ENCODE results near the gene EMP3.

The EMP3 gene

GRCh38 chr19:48333467-48334384, 8.4 kb downstream of the EMP3 start:
- Histone ChIP-seq H3K36me3 (ENCODE audit: insufficient read depth, low read length) (no peaks in the 10 kb centered on the region), H3K4me3 (ENCODE audit: low read length) (peak overlapping the region; percentile 52), H3K27ac (ENCODE audit: low read depth, low read length) (peak overlapping the region; percentile 64; the same call in 1 of the 2 replicates), H3K27me3 (ENCODE audit: insufficient read depth, low read length) (0 out of 2 replicates have a peak, but pooled peaks cover 3% of the 10 kb centered on the region), H3K9me3 (ENCODE audit: insufficient read depth, low read depth, low read length) (no peaks in the 10 kb centered on the region), H3K9ac (ENCODE audit: low read depth, low read length) (peak overlapping the region; percentile 55; the same call in 1 of the 2 replicates), H3K4me1 (ENCODE audit: insufficient read depth, low read length) (peaks cover 14% of the 10 kb centered on the region)
- 7% methylated on average over 54 of the region's 54 CpGs for WGBS

- Histone ChIP-seq H3K4me3 (ENCODE audit: low read length) (no peak overlapping the region), H3K27me3 (ENCODE audit: insufficient read depth, low read length) (0 out of 2 replicates have a peak, but pooled peaks cover 3% of the 10 kb centered on the region), H3K9ac (ENCODE audit: low read depth, low read length) (no peak overlapping the region; the same call in 1 of the 2 replicates), H3K27ac (ENCODE audit: low read depth, low read length) (no peak overlapping the region), H3K4me1 (ENCODE audit: insufficient read depth, low read length) (peaks cover 3% of the 10 kb centered on the region; the same call in 1 of the 2 replicates), H3K36me3 (ENCODE audit: insufficient read depth, low read length) (no peaks in the 10 kb centered on the region), H3K9me3 (ENCODE audit: insufficient read depth, low read depth, low read length) (no peaks in the 10 kb centered on the region)
- WGBS = 86% methylated on average over 14 of the region's 14 CpGs
These were observed 13.0 kb downstream of the EMP3 start for GRCh38 chr19:48338253-48338755.

DNA sequence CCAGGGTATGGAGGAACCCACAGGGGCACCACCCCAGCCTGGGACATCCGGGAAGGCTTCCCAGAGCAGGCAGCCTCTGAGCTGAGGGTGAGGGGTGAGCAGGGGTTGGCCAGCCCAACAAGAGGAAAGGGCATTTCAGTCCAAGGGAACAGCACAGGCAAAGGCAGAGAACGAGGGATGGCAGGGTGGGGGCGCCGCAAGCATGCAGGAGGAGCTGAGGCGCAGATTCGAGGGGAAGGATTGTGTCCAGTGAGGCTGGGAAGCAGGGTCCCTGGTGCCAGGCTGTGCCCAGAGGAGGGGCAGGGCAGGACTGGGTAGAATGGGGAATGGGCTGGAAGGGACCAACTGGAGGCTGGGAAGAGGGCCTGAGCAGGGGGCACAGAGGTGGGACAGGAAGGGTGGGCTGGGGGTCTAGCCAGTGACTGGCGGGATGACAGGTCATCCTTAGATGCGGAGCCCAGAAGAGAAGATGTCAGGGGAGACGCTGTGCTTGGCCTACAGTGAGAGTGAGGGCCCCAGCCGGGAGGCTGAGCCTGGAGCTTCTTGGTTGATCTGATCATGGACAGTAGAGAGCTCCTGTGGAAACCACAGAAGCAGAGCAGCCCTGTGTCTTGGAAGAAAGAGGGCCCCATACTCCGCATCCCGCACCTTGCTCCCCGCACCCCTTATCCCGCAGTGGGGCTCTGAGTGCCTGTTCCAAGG, 13.6 kb downstream of the EMP3 start:
- Histone ChIP-seq H3K9me3 (ENCODE audit: insufficient read depth, low read depth, low read length) (no peaks in the 10 kb centered on the region), H3K4me3 (ENCODE audit: low read length) (no peak overlapping the region), H3K27ac (ENCODE audit: low read depth, low read length) (no peak overlapping the region), H3K9ac (ENCODE audit: low read depth, low read length) (no peak overlapping the region), H3K4me1 (ENCODE audit: insufficient read depth, low read length) (no peaks in the 10 kb centered on the region), H3K27me3 (ENCODE audit: insufficient read depth, low read length) (0 out of 2 replicates have a peak, but pooled peaks cover 3% of the 10 kb centered on the region), H3K36me3 (ENCODE audit: insufficient read depth, low read length) (no peaks in the 10 kb centered on the region)
- WGBS = 91% methylated on average over 14 of the region's 14 CpGs

- Histone ChIP-seq H3K36me3 (ENCODE audit: insufficient read depth, low read length) (no peaks in the 10 kb centered on the region), H3K4me1 (ENCODE audit: insufficient read depth, low read length) (no peaks in the 10 kb centered on the region), H3K27ac (ENCODE audit: low read depth, low read length) (no peak overlapping the region), H3K9ac (ENCODE audit: low read depth, low read length) (no peak overlapping the region), H3K27me3 (ENCODE audit: insufficient read depth, low read length) (no peaks in the 10 kb centered on the region), H3K9me3 (ENCODE audit: insufficient read depth, low read depth, low read length) (no peaks in the 10 kb centered on the region), H3K4me3 (ENCODE audit: low read length) (no peak overlapping the region)
- 93% methylated on average over 11 of the region's 11 CpGs for WGBS
These were observed 15.6 kb downstream of the EMP3 start for GRCh38 chr19:48340995-48341394.

DNA sequence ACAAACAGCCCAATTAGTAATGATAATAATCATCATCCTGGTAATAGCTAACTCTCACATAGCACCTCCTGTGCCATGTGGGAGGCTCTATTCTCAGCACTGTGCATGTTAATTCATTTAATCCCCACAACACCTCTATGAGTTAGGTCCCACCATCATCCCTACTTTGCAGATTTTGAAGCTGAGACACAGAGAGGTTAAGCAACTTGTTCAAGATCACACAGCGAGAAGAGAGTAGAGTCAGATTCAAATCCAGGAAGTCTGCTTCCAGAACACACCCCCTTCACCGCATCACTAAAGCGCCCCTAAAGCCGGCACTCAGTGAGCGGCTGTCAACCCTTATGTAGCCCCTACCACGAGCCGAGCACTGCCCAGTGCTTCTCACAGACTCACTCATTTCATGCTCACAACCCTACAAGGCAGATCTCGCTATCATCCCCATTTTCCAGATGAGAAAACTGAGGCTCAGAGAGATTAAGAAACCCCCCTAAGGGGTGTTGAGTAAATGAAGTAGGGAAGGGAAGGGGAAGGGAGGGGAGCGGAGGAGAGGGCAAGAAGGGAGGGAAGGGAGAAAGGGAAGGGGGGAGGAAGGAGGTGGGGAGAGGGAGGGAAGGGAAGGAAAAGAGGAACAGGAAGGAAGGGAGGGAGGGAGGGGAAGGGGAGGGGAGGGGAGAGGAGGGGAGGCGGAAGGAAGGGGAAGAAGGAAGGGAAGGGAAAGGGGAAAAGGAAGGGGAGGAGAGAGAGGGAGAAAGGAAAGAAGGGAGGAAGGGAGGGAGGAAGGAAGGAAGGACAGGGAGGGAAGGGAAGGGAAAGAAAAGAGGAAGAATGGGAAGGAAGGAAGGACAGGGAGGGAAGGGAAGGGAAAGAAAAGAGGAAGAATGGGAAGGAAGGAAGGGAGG, 16.4 kb downstream of the EMP3 start:
- H3K27ac ChIP-seq (ENCODE audit: low read depth, low read length) = no peak overlapping the region
- 90% methylated on average over 10 of the region's 10 CpGs for WGBS

DNA sequence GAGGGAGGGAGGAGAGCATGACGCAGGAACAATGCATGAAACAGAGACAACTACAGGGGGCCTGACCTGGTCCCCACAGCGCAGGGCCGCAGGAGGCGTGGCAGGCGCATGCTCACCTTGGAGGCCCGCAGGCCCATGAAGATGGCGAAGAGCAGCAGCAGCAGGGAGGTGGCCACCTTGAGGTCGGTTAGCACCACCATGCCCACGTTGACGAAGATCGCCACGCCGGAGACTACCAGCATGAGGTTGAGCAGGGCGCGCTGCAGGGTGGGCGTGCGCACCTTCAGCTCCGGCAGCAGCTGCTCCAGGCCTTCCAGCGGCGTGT, 17.0 kb downstream of the EMP3 start:
- no peak overlapping the region for H3K9ac ChIP-seq (ENCODE audit: low read depth, low read length)
- H3K4me1 ChIP-seq (ENCODE audit: insufficient read depth, low read length) = no peaks in the 10 kb centered on the region
- H3K4me3 ChIP-seq (ENCODE audit: low read length) = no peak overlapping the region
- H3K36me3 ChIP-seq (ENCODE audit: insufficient read depth, low read length) = no peaks in the 10 kb centered on the region
- H3K27ac ChIP-seq (ENCODE audit: low read depth, low read length) = no peak overlapping the region
- no peaks in the 10 kb centered on the region for H3K27me3 ChIP-seq (ENCODE audit: insufficient read depth, low read length)
- WGBS = 80% methylated on average over 20 of the region's 20 CpGs
- no peaks in the 10 kb centered on the region for H3K9me3 ChIP-seq (ENCODE audit: insufficient read depth, low read depth, low read length)

More for the DNA sequence above, 16.4 kb downstream of the EMP3 start:
- no peaks in the 10 kb centered on the region for H3K4me1 ChIP-seq (ENCODE audit: insufficient read depth, low read length)
- no peak overlapping the region for H3K4me3 ChIP-seq (ENCODE audit: low read length)
- no peaks in the 10 kb centered on the region for H3K27me3 ChIP-seq (ENCODE audit: insufficient read depth, low read length)
- H3K9me3 ChIP-seq (ENCODE audit: insufficient read depth, low read depth, low read length) = no peaks in the 10 kb centered on the region
- H3K36me3 ChIP-seq (ENCODE audit: insufficient read depth, low read length) = no peaks in the 10 kb centered on the region
- H3K9ac ChIP-seq (ENCODE audit: low read depth, low read length) = no peak overlapping the region

DNA sequence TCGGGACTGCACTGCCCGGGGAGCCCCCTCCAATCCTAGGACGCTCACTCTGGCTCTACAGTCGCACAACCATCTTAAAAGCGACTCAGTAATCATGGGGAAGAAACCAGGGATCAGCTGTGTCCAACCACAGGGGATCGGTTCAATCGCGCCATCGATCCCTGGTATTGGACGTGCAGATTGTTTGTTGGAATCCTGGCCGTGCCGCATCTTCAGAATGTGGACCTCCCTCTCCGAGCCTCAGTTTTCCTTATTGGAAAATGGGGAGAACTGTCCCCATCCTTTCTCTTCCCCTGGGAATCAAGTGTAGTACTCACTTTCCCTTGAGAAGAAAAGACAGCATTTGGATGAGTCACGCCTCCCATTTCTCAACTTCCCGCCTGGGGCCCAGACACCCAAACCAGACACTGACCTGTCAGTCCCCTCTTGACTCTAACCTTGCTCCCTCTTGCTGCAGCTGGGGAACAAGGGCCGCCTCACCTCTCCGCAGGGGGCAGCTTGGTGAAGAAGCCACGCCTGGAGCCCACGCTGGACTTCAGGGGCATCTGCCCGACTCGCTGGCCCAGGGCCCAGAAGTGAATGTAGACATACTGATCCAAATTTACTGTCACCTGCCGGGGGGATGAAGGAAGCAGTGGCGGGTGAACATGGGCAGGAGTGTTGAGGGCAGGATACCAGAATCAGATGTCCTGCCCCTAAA, 17.6 kb downstream of the EMP3 start:
- no peak overlapping the region for H3K4me3 ChIP-seq (ENCODE audit: low read length)
- no peaks in the 10 kb centered on the region for H3K9me3 ChIP-seq (ENCODE audit: insufficient read depth, low read depth, low read length)
- no peak overlapping the region for H3K9ac ChIP-seq (ENCODE audit: low read depth, low read length)
- no peaks in the 10 kb centered on the region for H3K36me3 ChIP-seq (ENCODE audit: insufficient read depth, low read length)
- no peaks in the 10 kb centered on the region for H3K27me3 ChIP-seq (ENCODE audit: insufficient read depth, low read length)
- H3K4me1 ChIP-seq (ENCODE audit: insufficient read depth, low read length) = no peaks in the 10 kb centered on the region
- H3K27ac ChIP-seq (ENCODE audit: low read depth, low read length) = no peak overlapping the region
- WGBS = 91% methylated on average over 23 of the region's 23 CpGs

DNA sequence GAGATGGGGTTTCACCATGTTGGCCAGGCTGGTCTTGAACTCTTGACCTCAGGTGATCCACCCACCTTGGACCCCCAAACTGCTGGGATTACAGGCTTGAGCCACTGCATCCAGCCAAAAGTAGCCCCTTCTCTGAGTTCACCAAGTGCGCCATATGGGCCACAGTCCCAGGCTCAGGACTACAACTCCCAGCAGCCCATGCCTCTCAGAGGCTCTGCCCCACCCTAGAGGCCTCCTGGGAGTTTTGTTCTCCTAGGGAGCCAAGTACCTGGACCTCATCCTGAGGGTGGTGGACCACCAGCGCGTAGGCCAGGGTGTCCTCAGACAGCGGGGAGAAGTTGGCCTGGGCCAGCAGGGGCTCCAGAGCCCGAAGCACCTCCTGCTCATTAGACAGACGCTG, 19.5 kb downstream of the EMP3 start:
- Histone ChIP-seq H3K36me3 (ENCODE audit: insufficient read depth, low read length) (no peaks in the 10 kb centered on the region), H3K9ac (ENCODE audit: low read depth, low read length) (no peak overlapping the region), H3K27ac (ENCODE audit: low read depth, low read length) (no peak overlapping the region), H3K4me1 (ENCODE audit: insufficient read depth, low read length) (no peaks in the 10 kb centered on the region), H3K9me3 (ENCODE audit: insufficient read depth, low read depth, low read length) (no peaks in the 10 kb centered on the region), H3K27me3 (ENCODE audit: insufficient read depth, low read length) (no peaks in the 10 kb centered on the region), H3K4me3 (ENCODE audit: low read length) (no peak overlapping the region)
- 92% methylated on average over 6 of the region's 6 CpGs for WGBS

DNA sequence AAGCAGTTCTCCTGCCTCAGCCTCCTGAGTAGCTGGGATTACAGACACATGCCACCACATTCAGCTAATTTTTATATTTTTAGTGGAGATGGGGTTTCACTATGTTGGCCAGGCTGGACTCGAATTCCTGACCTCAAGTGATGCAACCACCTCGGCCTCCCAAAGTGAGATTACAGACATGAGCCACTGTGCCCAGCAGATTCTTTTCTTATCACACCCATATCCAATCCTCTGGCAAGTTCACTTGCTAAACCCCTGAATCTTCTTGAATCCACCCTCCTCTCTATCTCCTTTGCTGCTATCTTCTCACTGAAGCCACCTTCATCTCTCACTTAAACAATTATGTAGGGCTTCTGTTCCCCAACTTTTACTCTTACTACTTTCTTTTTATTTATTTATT, 20.8 kb downstream of the EMP3 start:
- H3K9ac ChIP-seq (ENCODE audit: low read depth, low read length) = no peak overlapping the region
- no peaks in the 10 kb centered on the region for H3K27me3 ChIP-seq (ENCODE audit: insufficient read depth, low read length)
- H3K9me3 ChIP-seq (ENCODE audit: insufficient read depth, low read depth, low read length) = no peaks in the 10 kb centered on the region
- H3K27ac ChIP-seq (ENCODE audit: low read depth, low read length) = no peak overlapping the region
- H3K36me3 ChIP-seq (ENCODE audit: insufficient read depth, low read length) = no peaks in the 10 kb centered on the region
- no peaks in the 10 kb centered on the region for H3K4me1 ChIP-seq (ENCODE audit: insufficient read depth, low read length)
- H3K4me3 ChIP-seq (ENCODE audit: low read length) = no peak overlapping the region
- 97% methylated on average over 2 of the region's 2 CpGs for WGBS

GRCh38 chr19:48348045-48348444, 22.7 kb downstream of the EMP3 start:
- 87% methylated on average over 5 of the region's 5 CpGs for WGBS

More at GRCh38 chr19:48348045-48348444, 22.7 kb downstream of the EMP3 start:
- H3K27ac ChIP-seq (ENCODE audit: low read depth, low read length) = no peak overlapping the region
- H3K9me3 ChIP-seq (ENCODE audit: insufficient read depth, low read depth, low read length) = no peaks in the 10 kb centered on the region
- H3K36me3 ChIP-seq (ENCODE audit: insufficient read depth, low read length) = no peaks in the 10 kb centered on the region
- H3K27me3 ChIP-seq (ENCODE audit: insufficient read depth, low read length) = no peaks in the 10 kb centered on the region
- H3K4me3 ChIP-seq (ENCODE audit: low read length) = no peak overlapping the region
- no peak overlapping the region for H3K9ac ChIP-seq (ENCODE audit: low read depth, low read length)
- no peaks in the 10 kb centered on the region for H3K4me1 ChIP-seq (ENCODE audit: insufficient read depth, low read length)
